Measurements from ENCODE around the gene VPS26B.
"Not testable (repeated sequence)": the region's sequence is repeated elsewhere in the genome, so short reads cannot be mapped to it uniquely, and the experiment has no call there.

VPS26B gene

DNA sequence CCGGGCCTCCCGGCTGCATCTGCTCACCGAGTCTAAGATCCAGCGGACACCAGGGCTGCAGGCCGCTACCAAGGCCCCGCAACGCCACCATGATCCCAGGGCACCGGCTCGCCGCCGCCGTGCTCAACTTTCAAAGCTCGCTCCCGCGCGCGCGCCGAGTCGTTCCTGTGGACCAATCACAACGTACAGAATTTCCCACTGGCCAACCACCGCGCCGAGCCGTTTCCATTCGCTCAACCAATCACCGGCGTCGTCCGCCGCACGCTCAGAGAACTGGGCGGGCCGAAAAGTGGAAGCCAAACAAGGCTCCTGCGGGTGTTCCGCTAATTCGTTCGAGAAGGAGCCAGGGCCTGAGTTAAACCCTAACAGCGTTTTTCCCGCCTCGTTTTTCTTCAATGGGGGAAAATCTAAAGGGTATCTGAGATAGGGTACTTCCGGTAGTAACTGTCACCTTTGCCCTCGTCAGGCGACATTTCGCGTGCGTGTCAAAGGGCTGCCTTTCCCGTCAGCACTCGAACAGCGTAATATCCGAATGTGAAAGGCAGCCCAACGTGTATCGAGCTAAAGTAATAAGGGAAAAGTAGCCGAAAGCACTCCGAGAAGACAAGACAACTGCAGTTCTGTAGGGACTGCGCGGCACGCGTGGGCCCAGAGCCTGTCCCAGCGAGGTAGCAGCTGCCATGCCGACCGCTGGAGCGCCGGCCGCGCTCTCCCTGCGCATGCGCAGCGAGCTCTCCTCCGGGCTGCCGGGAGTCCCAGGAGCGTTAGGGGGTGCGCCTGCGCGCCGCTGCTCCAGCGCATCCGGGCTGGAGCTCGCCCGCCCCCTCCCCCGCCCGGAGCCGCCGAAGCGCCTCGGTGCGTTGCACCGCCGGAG, at the start of gene VPS26B, which contains the start of gene NCAPD3:
Gene VPS26B, plus strand, starts transcription at position 836 of the 874 bp plus-strand sequence. CDS start 452 bp downstream, outside the sequence.
Gene NCAPD3, minus strand, starts transcription at position 132 of the 874 bp plus-strand sequence. Its CDS starts 41 bp downstream, at position 91.
- DNase-seq (ENCODE audit: low read depth): peak; percentile 92

DNA sequence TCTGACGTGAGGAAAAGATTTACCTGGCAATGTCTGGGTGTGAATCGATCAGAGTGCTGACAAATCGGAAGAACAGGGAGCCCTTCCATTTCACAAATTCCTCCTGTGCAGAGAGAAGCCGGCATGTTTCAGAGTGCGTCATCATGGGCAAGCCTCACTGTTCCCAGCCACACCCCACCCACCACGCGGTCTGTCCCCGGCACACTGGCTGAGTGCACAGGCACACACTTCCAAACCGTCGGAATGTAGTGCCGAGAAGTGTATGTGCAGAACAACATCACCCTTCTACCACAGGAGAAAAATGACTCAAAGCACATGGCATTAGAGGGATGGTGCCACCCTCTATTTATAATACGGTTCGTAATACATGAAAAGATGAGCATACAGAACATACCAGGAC, 48.2 kb upstream of the VPS26B start:
- DNase-seq (ENCODE audit: low read depth): no peak

DNA sequence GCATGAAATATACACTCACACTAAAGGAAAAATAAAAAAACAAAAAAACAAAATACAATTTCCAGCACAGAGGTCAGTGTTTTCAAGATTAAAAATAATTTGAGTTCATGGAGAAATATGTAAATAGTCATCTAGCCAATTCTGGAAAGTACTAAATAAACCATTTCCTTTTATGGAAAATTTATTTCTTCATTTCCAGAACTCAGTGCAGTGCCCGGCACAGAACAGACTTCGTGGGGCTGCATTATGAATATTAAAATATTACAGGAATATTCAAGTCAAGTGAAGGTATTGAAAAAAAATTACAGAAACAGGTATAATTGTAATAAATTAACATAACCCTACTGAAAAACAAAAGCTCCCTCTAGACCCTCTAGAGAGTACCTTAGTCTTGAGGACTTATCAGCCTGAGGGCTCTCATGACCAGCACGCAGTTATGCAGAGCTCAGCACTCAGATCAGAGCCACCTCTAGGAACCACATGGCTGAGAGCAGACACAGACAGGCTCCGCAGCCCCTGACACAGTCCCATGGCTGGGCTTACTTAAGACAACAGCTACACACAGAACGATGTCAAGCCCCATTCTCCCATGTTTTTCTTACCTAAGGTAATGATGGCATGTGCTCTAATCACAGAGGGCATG, 46.3 kb upstream of the VPS26B start:
- no peak for DNase-seq (ENCODE audit: low read depth)

DNA sequence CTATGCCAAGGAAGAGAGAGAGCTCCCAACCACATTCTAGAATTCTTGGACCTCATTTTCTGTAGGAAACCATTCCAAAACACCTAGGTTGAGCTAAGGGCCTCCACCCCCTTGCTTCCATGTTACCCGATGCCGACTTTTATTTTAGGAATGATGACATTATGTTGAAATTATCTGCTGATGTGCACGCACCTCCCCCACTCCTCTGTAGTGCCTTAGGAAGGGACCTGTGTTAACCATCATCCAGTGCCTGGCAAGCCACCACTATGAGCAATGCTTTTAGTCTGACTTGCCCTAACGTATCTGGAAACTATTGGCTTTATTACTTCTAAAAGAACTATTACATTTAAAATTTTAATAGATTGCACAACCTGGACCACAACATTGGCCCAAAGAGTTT, 42.8 kb upstream of the VPS26B start:
- DNase-seq (ENCODE audit: low read depth): no peak

DNA sequence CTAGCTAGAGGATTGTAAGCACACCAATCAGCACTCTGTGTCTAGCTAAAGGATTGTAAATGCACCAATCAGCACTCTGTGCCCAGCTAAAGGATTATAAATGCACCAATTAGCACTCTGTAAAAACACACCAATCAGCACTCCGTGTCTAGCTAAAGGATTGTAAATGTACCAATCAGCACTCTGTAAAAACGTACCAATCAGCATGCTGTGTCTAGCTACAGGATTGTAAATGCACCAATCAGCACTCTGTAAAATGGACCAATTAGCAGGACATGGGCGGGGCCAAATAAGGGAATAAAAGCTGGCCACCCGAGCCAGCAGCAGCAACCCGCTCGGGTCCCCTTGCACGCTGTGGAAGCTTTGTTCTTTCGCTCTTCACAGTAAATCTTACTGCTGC, 36.4 kb upstream of the VPS26B start:
- not testable (repeated sequence) for DNase-seq (ENCODE audit: low read depth)

DNA sequence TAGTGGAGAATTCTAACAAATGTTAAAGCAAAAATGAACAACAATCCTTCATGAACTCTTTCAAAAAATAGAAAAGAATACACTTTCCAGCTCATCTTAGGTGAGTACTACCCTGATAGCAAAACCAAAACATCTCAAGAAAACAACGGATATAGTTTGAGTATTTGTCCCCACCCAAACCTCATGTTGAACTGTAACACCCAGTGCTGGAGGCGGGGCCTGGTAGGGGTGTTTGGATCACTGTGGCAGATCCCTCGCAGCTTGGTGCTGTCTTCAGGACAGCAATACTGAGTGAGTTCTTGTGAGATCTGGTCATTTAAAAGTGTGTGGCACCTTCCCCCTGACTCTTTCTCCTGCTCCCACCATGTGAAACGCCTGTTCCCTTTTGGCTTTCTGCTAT, 27.7 kb upstream of the VPS26B start:
- no peak for DNase-seq (ENCODE audit: low read depth)

DNA sequence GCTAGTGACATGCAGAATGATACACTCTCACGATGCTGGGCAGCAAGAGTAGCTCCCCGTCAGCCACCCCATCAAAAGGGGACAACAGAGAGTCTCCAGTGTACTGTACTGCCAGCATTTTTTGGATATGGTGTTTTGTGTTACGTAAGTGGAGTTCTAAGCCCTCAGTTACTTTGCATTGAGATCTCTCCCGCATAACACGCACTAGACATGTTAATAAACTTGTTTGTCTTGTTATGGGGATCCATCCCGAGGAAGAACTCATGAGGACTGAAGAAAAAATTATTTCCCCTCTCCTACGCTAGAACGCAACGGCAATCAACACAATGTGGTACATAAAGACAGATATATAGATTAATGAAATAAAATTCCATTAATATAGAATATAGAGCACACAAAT, 24.9 kb upstream of the VPS26B start:
- no peak for DNase-seq (ENCODE audit: low read depth)

DNA sequence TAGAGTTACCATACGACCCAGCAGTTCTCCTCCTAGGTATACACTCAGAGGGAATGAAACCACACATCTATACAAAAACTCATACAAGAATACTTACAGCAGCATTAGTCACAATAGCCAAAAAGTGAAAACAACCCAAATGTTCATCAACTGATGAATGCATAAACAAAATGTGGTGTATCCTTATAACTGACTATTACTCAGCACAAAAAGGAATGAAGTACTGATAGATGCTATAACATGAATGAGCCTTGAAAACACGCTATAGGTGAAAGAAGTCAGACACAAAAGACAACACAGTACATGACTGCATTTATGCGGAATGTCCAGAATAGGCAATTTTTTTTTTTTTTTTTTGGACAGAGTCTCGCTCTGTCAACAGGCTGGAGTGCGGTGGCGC, 23.8 kb upstream of the VPS26B start:
- no peak for DNase-seq (ENCODE audit: low read depth)

DNA sequence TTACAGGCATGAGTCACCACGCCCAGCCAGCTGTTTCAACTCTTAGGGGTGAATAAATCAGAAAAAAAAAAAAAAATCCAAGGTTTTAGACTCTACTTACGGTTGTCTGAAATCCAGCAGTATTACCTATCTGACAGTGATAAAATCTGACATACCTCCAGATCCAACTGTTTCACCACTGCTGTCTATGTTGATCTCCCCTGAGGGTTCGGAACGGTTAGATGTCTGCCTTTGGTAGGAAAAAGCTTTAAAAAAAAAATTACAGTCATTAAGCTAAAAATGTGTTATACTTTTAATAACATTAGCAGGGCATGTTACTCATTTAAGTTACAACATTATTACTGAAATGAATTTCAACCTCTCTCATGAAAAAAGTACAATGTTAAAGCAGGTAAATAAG, 21.8 kb upstream of the VPS26B start:
- DNase-seq (ENCODE audit: low read depth): no peak

DNA sequence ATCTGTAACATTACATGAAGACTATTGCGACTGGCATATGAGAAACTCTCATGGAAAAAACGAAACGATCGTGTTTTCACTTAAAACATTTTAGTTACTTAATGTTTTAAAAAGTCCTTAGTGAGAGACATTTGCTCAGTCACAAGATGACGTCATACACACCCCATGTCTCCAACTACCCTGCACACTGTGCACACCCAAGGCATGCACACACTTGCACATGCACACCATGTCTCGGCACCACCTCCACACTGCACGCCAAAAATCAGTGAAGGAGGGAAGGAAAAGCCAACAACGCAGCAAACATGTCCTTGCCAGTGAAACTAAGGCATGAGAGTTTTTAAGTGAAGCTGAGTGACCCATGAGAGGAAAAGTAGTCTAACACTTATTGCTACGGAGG, 18.7 kb upstream of the VPS26B start:
- DNase-seq (ENCODE audit: low read depth): no peak

DNA sequence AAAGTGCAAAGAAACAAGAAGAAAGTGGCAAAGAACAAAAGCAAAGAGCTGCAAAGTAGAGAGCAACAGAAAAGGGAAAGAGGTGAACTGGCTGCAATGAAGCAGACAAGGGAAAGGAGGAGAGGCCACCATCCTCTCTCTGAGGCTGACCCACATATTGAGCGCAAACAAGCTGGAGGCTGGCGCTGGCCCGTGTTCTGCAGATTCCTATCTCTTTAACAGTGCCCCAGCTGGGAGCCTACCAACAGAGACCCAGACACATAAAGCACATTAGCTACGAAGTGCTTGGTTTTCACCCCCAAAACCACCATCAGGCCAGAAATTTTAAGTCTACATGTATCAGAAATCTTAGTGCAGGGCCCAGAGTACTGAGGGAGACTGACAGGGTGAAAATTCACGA, 18.3 kb upstream of the VPS26B start:
- DNase-seq (ENCODE audit: low read depth): no peak

DNA sequence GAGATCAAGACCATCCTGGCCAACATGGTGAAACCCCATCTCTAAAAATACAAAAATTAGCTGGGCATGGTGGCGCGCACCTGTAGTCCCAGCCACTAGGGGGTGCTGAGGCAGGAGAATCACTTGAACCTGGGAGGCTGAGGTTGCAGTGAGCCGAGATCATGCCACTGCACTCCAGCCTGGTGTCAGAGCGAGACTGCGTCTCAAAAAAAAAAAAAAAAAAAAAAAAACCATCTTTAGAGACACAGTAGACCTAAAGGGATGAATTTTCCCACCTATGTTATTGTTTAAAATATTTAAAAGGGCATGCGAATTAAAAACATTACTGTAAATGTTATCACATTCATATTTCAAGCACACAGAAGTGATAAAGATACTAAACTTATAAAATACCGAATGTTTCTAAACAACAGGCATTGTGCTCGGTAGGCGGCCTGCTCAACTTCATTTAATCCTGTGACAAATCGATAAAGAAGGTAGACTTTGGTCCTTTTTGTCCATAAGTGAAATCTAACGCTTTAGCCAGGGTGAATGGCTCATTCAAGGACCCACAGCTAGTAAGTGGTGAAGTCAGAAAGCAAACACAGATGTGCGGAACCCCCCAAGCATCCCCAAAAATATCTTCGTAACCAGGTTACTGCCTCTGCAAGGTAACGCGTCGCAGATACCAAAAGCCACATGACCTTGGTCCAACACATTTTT, 16.8 kb upstream of the VPS26B start:
- DNase-seq (ENCODE audit: low read depth): peak; percentile 49

DNA sequence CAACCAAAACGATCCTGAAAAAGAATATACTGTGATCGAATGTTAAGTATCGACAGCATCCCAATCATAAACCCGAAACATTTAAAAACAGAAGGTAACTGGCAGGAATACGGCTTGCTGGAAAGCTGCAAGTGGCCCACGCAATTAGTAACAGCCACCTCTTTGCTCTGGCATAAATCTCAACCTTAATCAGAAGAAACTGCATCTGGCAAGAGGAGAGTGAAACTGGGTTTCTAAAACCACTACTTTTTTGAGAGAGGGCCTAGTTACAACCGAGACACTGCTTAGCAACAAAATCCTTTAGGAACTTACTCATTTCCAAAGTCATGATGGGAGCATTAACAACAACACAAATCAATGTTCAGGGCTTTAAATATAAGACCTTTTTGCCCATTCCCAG, 8.6 kb upstream of the VPS26B start:
- DNase-seq (ENCODE audit: low read depth): no peak

DNA sequence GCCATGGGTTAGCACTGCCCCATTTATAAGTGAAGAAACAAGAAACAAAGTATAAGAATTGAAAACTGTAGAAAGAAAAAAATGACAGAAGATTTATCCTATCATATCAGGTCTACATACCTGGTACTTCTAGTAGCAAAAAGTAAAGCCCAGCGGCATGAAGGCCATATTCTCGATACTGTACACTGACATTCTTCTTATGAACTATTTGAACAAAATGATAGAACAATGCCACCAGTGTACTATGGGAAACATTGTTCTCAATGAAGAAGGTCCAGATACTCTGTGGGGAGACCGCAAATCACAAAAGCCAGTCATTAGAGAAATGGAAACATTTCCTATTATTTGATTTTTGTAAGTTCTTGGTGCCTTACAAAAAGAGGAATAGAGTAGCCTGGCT, 7.7 kb upstream of the VPS26B start:
- DNase-seq (ENCODE audit: low read depth): no peak

DNA sequence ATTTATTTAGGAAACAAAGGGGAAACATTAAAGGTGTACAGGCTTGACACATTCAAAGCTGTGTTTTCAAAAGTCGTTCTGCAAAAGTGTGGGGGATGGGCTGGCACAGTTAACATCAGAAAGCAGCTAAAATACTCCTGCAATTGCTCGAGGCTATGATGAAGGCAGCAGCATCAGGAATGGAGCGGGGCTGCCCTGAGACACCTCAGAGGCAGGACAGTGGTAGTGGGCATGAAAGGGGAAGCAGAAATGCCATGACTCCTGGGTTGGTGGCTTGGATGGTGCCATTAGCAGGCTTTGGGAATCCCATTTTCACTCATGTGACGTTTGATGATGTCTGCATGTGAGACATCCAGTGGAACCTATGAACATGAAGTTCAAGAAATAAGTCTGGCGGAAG, 1.4 kb upstream of the VPS26B start:
- DNase-seq (ENCODE audit: low read depth): no peak

DNA sequence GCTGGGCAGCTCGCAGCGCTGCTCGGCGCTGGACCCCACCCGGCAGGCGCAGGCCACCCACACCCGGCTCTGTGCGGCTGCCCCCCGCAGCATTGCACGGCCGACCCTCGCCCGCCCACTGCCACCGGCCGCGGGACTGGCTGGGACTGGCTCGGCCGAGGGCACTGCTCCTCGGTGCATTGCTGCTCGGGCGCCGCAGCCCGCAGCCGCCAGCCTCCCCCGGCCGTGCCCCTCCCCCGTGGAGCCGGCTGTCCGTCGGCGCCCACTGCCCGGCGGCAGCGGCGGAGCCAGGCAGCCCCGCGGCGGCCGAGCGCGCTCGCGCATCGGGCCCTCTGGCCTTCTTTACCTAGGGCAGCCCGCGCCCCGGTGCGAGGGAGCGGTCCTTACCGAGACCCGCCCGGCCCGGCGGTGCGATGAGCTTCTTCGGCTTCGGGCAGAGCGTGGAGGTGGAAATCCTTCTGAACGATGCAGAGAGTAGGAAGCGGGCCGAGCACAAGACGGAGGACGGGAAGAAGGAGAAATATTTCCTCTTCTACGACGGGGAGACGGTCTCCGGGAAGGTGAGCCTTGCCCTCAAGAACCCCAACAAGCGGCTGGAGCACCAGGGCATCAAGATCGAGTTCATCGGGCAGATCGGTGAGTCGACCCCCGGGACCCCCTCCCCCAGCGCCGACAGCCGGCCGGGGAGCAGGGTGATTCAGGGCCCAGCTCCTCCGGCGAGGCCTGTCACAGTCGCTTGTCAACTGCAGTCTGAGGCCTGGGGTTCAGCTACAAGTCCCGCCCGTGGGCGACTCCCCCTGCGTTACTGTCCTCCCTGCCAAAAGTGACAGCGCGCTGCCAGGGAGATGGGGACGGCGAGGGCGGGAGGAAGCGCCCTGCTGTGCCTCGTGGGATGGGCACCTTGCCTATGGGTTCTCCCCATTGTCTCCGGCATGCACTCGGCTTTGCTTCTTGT, 516 bp downstream of the VPS26B start:
- DNase-seq (ENCODE audit: low read depth): peak; percentile 23

DNA sequence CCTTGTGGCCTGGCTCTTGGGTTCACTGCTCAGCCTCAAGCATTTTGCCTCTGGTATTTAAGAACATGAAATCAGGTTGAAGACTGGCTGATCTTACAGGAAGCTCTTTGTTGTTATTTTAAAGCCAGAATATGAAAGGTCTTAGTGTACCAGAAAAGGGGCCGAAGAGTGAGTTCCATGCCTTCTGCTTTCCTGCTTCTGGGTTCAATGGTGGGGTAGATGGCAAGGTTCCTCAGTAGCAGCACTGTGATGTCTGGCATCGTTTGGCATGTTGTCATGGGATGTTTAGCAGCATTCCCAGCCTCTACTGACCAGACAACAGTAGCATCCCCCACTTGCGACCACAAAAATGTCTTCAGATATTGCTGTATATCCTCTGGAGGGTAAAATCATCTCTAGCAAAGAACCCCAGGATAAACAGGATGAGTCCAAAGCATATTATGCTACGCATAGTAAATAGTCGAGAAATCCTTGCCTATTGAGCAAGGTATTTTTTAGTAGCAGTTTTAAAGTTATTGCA, 2.4 kb downstream of the VPS26B start:
- no peak for DNase-seq (ENCODE audit: low read depth)

DNA sequence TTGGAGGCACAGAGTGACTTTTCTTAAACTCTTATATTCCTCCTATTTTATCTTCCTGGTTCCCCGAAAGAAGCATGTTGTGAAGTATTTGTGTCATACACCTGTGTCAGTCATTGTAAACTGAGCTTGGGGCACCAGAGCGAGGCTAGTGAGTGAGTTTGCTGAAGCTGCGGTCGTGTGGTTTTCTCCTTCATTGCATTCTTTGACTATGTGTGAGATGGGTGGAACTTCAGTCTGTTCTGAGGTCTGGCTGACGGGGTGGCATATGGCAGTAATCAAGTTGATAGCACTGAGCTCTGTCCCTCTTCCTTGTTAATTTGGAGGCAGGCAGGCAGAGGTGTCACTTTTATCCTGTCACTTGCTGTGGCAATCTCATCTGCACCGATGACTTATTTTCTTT, 4.2 kb downstream of the VPS26B start:
- DNase-seq (ENCODE audit: low read depth): peak; percentile 8

DNA sequence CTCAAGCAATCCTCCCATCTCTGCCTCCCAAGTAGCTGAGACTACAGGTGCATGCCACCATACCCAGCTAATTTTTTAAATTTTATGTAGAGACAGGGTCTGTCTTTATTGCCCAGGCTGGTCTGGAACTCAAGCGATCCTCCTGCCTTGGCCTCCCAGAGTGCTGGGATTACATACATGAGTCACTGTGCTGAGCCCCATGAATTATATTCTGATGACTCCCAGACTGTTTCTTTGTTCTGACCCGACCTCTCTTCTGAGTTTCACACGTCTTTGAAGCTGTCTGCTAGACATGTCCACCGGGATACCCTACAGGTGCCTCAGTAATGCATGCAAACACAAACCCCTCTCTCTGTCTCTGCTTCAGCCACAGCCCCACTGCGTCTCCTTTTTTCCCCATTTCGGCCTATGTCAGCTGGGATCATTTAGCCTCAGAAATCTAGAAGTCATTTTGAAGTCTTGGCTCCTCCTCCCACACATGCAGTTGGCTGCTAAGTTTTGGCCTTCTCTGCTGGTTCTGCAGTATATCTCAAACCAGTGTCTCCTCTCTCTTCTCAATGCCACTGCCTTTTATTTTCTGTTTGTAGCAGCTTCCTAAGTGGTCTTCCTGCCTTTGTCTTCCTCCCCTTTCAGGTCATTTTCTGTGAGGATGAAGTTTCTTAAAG, 4.8 kb downstream of the VPS26B start:
- no peak for DNase-seq (ENCODE audit: low read depth)

DNA sequence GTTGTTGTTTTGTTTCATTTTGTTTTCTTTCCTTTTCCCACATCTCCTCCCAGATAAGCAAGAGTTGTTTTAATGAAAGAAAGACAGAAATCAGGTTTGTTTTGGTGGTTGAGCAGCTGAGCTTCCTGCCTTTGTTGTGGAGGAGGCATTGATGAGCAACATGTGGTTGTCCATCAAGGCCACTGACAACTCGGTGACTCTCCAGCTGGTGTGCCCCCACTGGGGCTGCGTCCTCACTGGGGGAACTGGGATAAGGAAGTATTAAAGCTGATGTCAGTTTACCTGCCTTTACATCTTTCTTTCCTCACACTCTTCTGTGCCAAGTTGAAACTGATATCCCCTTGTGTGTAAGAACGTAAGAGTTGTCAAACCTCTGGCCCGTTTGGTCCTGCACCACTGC, 5.9 kb downstream of the VPS26B start:
- DNase-seq (ENCODE audit: low read depth): no peak
